ENCODE results near the gene LRRC2.

Gene LRRC2

GRCh38 chr3:46471371-46471914, 94.7 kb downstream of the LRRC2 start:
- no peak for DNase-seq

GRCh38 chr3:46470831-46471230, 95.3 kb downstream of the LRRC2 start:
- no peak for DNase-seq

GRCh38 chr3:46469680-46470357, 96.3 kb downstream of the LRRC2 start:
- DNase-seq, result no peak

- no peak for DNase-seq
Measured at GRCh38 chr3:46468753-46469600, 97.1 kb downstream of the LRRC2 start.

GRCh38 chr3:46467562-46467961, 98.5 kb downstream of the LRRC2 start:
- no peak for DNase-seq

GRCh38 chr3:46466871-46467403, 99.2 kb downstream of the LRRC2 start:
- DNase-seq, result no peak

- no peak for DNase-seq
Measured at GRCh38 chr3:46466273-46466672, 99.8 kb downstream of the LRRC2 start.
